ENCODE results near the gene MRPS5. TPM values are rescaled to one million over a fixed set of nuclear protein-coding genes. Genes with fewer than 3 reads are reported as not detected.

MRPS5 gene
- total and polyA plus RNA-seq, 2 donors (not counting 1 experiment from before 2014, with no cell fraction given) = 46.3 to 48.0 TPM

DNA sequence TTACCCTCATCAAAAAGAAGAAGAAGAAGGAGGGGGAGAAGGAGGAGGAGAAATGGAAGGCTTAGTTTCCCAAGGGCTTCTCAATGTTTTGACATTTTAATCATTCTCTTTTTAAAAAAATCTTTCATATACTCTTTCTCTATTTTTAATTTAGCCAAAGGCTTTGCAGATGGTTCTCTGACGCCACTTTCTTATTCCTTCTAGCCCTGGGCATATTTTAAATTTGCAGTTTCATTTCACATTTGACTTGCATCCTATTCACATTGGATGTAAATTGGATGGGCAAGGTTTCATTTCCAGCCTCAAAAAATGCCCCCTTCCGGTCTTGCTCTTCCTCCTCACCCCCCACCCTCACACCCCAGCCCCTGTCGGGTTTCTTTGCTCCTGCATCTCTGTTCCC is 66.3 kb downstream of the MRPS5 start:
- Histone ChIP-seq H3K9ac (ENCODE audit: low read length) (no peak overlapping the region), H4K20me1 (ENCODE audit: control insufficient read depth, insufficient read depth, low read length, poor library complexity, severe bottlenecking) (no peaks in the 10 kb centered on the region), H3K79me2 (ENCODE audit: control insufficient read depth, insufficient read depth, low read length) (no peaks in the 10 kb centered on the region), H3K27ac (ENCODE audit: low read length in 2 of 2) (no peak overlapping the region), H3K9me3 (ENCODE audit: control extremely low read depth in 1 of 3, control insufficient read depth in 2 of 3, insufficient read depth in 1 of 3, low read length in 2 of 3) (no peaks in the 10 kb centered on the region), H2AFZ (ENCODE audit: insufficient read depth, low read depth, low read length, poor library complexity, severe bottlenecking) (no peak overlapping the region), H3K4me2 (replicated peaks; ENCODE audit: low read depth, low read length, poor library complexity, severe bottlenecking) (no peak overlapping the region), H3K4me3 (ENCODE audit: control extremely low read depth in 1 of 5, extremely low read depth in 1 of 5, insufficient read depth in 1 of 5, low read depth in 2 of 5, low read length in 4 of 5) (no peak overlapping the region), H3K4me1 (ENCODE audit: control insufficient read depth in 2 of 2, insufficient read depth in 2 of 2, low read length in 2 of 2) (no peaks in the 10 kb centered on the region), H3K36me3 (replicated peaks in 1 of 2; ENCODE audit: control extremely low read depth in 1 of 2, control insufficient read depth in 1 of 2, extremely low read depth in 1 of 2, insufficient read depth in 2 of 2, low read length in 1 of 2) (no peaks in the 10 kb centered on the region), H3K27me3 (replicated peaks in 1 of 4; ENCODE audit: control extremely low read depth in 1 of 4, control insufficient read depth in 3 of 4, insufficient read depth in 4 of 4, low read length in 3 of 4) (peaks cover 0 to 3% (median 0%) of the 10 kb centered on the region in 4 experiments)
- 50% methylated on average over 1 of the region's 3 CpGs for WGBS (ENCODE audit: insufficient coverage)
- intact Hi-C loops (cut with micrococcal nuclease) = no loop called here
- no peaks in the 10 kb centered on the region for H3K4me1 Mint-ChIP-seq
- TF ChIP-seq EZH2 (IDR thresholded peaks at IDR 0.05; ENCODE audit: borderline replicate concordance, insufficient read depth, low read depth, low read length, poor library complexity, severe bottlenecking) (no peak), CTCF (IDR thresholded peaks at IDR 0.05) (no peak)
- DNase-seq = no peak
- ChIA-PET CTCF (interaction anchor here (1.2 kb wide), 1 partner anchor 21 kb away, joined by 4 read pairs; no protein-coding TSS in a partner anchor), POLR2A (no interaction called here)
- H3K9me3 Mint-ChIP-seq (ENCODE audit: insufficient read depth) = no peaks in the 10 kb centered on the region
- no peak overlapping the region for H3K4me3 Mint-ChIP-seq
- peaks cover 9% of the 10 kb centered on the region for H3K27me3 Mint-ChIP-seq
- H3K27ac Mint-ChIP-seq = no peak overlapping the region
- ATAC-seq (ENCODE audit: low read depth) = no peak

DNA sequence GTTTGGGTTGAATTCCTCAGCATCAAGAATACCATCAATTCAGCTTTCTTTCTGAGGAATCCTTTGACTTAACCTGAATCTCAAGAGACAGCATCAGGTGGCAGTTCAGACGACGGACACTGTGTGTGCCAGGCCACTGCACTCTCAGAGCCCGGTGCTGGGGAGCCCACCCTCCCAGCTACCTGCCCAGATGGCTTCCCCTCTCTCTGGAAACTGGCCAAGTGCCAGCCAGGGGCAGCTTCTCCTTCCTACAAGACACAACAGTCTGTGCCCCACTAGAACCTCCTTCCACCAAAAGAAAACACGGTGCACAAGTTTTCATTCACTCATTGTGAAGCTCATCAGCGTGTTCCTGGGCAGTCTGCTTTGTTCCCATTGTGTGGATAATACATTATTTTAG is 67.6 kb downstream of the MRPS5 start:
- Mint-ChIP-seq H3K9me3 (ENCODE audit: insufficient read depth) (no peaks in the 10 kb centered on the region), H3K4me1 (no peaks in the 10 kb centered on the region), H3K27ac (no peak overlapping the region), H3K4me3 (no peak overlapping the region), H3K27me3 (peaks cover 9% of the 10 kb centered on the region)
- WGBS (ENCODE audit: insufficient coverage) = 20% methylated on average over 3 of the region's 5 CpGs
- Histone ChIP-seq H3K4me1 (ENCODE audit: control insufficient read depth in 2 of 2, insufficient read depth in 2 of 2, low read length in 2 of 2) (no peaks in the 10 kb centered on the region), H3K27ac (ENCODE audit: low read length in 2 of 2) (no peak overlapping the region), H3K27me3 (replicated peaks in 1 of 4; ENCODE audit: control extremely low read depth in 1 of 4, control insufficient read depth in 3 of 4, insufficient read depth in 4 of 4, low read length in 3 of 4) (peaks cover 0 to 3% (median 0%) of the 10 kb centered on the region in 4 experiments), H3K9me3 (ENCODE audit: control extremely low read depth in 1 of 3, control insufficient read depth in 2 of 3, insufficient read depth in 1 of 3, low read length in 2 of 3) (no peaks in the 10 kb centered on the region), H4K20me1 (ENCODE audit: control insufficient read depth, insufficient read depth, low read length, poor library complexity, severe bottlenecking) (no peaks in the 10 kb centered on the region), H3K36me3 (replicated peaks in 1 of 2; ENCODE audit: control extremely low read depth in 1 of 2, control insufficient read depth in 1 of 2, extremely low read depth in 1 of 2, insufficient read depth in 2 of 2, low read length in 1 of 2) (no peaks in the 10 kb centered on the region), H3K4me2 (replicated peaks; ENCODE audit: low read depth, low read length, poor library complexity, severe bottlenecking) (no peak overlapping the region), H3K79me2 (ENCODE audit: control insufficient read depth, insufficient read depth, low read length) (no peaks in the 10 kb centered on the region), H2AFZ (ENCODE audit: insufficient read depth, low read depth, low read length, poor library complexity, severe bottlenecking) (no peak overlapping the region), H3K9ac (ENCODE audit: low read length) (no peak overlapping the region), H3K4me3 (ENCODE audit: control extremely low read depth in 1 of 5, extremely low read depth in 1 of 5, insufficient read depth in 1 of 5, low read depth in 2 of 5, low read length in 4 of 5) (no peak overlapping the region)
- intact Hi-C loops (cut with micrococcal nuclease) = no loop called here
- ATAC-seq (ENCODE audit: low read depth) (no peak), DNase-seq (no peak)
- ChIA-PET POLR2A (no interaction called here), CTCF (interaction anchor here (1.2 kb wide), 1 partner anchor 22 kb away, joined by 4 read pairs; no protein-coding TSS in a partner anchor)
- TF ChIP-seq CTCF (IDR thresholded peaks at IDR 0.05) (no peak), EZH2 (IDR thresholded peaks at IDR 0.05; ENCODE audit: borderline replicate concordance, insufficient read depth, low read depth, low read length, poor library complexity, severe bottlenecking) (no peak)

All from B cell (primary cell).